ENCODE data around the gene APELA.
"Not testable (repeated sequence)": the region's sequence is repeated elsewhere in the genome, so short reads cannot be mapped to it uniquely, and the experiment has no call there.

APELA gene

DNA sequence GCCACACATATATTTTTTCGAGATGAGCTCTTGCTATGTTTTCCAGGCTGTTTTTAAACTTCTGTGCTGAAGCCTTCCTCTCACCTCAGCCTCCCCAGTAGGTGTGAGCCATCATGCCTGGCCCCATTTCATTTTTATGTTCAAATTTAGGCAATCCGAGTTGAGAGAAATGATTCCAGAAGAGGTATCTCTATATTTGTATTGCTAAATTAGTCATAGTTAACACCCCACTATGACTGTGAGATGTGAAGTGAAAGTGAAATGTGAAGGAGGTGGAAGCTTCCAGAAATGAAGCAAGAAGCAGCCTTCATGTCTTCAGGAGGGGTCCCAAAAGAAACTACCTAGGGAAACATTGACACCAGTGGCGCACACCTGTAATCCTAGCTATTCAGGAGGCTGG is 17.7 kb downstream of the APELA start:
- TF ChIP-seq, protein P1, sequence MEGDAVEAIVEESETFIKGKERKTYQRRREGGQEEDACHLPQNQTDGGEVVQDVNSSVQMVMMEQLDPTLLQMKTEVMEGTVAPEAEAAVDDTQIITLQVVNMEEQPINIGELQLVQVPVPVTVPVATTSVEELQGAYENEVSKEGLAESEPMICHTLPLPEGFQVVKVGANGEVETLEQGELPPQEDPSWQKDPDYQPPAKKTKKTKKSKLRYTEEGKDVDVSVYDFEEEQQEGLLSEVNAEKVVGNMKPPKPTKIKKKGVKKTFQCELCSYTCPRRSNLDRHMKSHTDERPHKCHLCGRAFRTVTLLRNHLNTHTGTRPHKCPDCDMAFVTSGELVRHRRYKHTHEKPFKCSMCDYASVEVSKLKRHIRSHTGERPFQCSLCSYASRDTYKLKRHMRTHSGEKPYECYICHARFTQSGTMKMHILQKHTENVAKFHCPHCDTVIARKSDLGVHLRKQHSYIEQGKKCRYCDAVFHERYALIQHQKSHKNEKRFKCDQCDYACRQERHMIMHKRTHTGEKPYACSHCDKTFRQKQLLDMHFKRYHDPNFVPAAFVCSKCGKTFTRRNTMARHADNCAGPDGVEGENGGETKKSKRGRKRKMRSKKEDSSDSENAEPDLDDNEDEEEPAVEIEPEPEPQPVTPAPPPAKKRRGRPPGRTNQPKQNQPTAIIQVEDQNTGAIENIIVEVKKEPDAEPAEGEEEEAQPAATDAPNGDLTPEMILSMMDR (IDR thresholded peaks at IDR 0.05; ENCODE audit: low read depth, low read length) = no peak
- no peak for DNase-seq (ENCODE audit: extremely low read depth, low read depth)

DNA sequence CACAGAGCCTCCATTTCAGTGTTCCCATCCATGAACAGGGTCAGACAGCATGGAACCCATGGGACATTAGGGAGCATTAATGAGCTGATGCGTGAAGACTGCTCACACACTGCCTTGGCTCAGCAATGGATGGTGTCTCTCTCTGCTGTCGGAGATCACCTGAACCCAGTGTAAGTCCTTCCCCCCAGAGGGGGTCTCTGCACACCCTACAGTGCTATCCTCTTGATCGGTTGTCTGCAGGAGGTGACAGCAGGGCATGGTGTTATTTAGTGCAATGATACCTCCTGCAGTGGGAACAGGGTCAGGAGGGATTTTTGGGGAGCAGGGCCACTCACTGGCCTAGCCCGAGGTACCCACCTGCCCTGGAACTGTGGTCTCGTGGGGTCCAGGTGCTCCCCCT is 25.6 kb downstream of the APELA start:
- TF ChIP-seq, protein P1 (IDR thresholded peaks at IDR 0.05; ENCODE audit: low read depth, low read length) = no peak
- no peak for DNase-seq (ENCODE audit: extremely low read depth, low read depth)

DNA sequence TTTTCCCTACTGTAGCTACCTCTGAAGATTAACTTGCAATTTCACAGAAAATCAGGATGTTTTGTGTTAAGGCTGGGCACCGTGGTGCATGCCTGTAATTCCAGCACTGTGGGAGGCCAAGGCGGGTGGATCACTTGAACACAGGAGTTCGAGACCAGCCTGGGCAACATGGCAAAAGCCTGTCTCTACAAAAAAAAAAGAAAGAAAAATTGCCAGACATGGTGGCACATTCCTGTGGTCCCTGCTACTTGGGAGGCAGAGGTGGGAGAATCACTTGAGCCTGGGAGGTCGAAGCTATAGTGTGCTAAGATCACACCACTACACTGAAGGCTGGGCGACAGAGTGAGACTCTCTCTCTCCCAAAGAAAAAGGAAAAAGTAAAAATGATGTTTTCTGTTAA is 27.4 kb downstream of the APELA start:
- no peak for DNase-seq (ENCODE audit: extremely low read depth, low read depth)
- TF ChIP-seq, protein P1 (IDR thresholded peaks at IDR 0.05; ENCODE audit: low read depth, low read length) = no peak

DNA sequence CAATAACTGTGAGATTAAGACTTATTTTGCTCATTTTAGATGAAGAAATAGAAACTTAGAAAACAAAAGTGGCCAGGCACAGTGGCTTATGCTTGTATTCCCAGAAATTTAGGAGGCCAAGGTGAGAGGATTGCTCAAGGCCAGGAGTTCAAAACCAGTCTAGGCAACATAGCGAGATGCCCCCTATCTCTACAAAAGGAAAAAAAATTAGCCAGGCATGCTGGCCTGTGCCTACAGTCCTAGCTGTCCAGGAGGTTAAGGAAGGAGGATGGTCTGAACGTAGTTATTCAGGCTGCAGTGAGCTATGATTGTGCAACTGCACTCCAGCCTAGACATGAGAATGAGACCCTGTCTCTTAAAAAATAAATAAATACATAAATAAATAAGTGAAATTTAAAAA is 28.0 kb downstream of the APELA start:
- no peak for DNase-seq (ENCODE audit: extremely low read depth, low read depth)
- TF ChIP-seq, protein P1 (IDR thresholded peaks at IDR 0.05; ENCODE audit: low read depth, low read length) = no peak

DNA sequence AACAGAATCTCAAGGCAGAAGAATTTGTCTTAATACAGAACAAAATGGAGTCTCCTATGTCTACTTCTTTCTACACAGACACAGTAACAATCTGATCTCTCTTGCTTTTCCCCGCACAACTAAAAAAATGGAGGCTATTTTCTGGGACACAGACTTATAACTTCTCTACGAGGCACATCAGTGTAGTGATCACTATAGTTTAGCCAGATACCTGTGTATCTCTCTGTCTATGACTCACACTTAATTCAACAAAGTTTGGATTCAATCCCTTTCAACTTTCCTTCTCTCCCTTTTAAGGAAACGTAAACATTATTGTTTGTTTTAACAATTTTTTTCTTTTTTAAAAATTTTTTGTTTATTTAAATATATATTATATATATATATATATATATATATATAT is 29.4 kb downstream of the APELA start:
- no peak for DNase-seq (ENCODE audit: extremely low read depth, low read depth)
- TF ChIP-seq, protein P1 (IDR thresholded peaks at IDR 0.05; ENCODE audit: low read depth, low read length) = no peak

DNA sequence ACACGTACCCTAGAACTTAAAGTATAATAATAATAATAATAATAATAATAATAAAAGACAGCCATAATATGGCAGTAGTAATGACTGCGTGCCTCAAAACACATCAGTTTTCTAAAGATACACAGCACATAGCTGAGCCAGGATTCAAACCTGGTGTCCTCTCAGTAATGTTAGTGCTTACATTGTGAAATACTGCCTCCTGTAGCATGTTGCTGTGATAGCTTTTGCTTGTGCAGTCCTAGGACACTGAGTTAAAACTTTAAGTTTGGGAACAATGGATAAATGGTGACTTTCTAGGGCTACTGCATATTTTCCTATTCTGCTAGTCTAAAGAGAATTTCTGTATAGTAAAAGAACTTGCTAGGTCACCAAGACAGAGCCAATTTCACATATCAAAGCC is 36.5 kb downstream of the APELA start:
- not testable (repeated sequence) for DNase-seq (ENCODE audit: extremely low read depth, low read depth)

DNA sequence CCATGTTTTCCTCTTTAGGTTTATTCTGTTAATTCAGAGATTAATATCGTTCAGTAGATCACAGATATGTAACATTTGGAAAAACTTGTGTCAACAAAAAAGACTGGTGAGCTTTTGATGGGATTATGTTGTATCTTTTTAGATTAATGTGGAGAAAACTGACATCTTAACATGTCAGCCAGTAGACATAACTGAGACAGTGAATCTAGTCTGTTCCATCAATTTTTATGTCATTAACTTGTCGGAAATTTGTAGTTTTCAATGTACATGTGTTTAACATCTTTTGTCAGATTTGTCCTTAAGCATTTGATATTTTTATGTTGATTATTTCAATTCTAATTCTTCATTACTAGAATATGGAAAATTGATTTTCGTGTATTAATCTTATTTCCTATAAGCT is 42.0 kb downstream of the APELA start:
- no peak for DNase-seq (ENCODE audit: extremely low read depth, low read depth)
- TF ChIP-seq, protein P1 (IDR thresholded peaks at IDR 0.05; ENCODE audit: low read depth, low read length) = no peak

DNA sequence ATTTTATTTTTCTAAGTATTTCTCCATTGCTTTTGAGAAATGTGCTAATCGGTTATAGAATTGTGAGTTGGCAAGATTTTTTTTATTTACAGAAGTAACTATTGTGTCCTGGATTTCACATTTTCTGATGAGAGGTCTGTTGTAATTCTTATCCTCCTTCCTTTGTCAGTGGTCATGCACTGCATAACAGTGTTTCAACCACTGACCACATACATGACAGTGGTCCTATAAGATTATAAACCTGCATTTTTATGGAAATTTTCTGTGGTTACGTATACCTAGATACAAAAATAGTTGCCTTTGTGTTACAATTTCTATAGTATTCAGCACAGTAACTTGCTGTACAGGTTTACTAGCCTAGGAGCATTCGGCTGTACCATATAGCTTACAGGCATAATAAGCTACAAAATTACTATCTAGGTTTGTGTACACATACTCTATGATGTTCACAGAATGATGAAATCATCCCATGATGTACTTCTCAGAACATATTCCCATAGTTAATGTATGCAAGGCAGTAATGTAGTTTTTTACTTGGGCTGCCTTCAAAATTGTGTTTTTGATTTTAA is 47.8 kb downstream of the APELA start:
- DNase-seq (ENCODE audit: extremely low read depth, low read depth) = no peak
- TF ChIP-seq, protein P1 (IDR thresholded peaks at IDR 0.05; ENCODE audit: low read depth, low read length) = no peak

All from AG09319 (cell line).